A673 (cell line): ENCODE data around the gene STMN3. TPM values are rescaled to one million over a fixed set of nuclear protein-coding genes. Genes with fewer than 3 reads are reported as not detected.

ENCODE experiments used
- BruUV-seq: library from RNA; stranded (reverse); fragments of 400-500 nt; replicated peaks from 2 replicates; lab custom pipeline; 2021; lab: Mats Ljungman, UMichigan
- CTCF ChIA-PET: fragments of 300-600 bp; sonication (Branson Sonifier 250); formaldehyde crosslinking; loops from one replicate; lab custom pipeline; 2022; ENCODE audit warnings: antibody characterized with exemption; lab: Charles Lee
- POLR2A ChIA-PET: fragments of 300-600 bp; sonication (Branson Sonifier 250); formaldehyde crosslinking; loops from one replicate; lab custom pipeline; 2022; ENCODE audit warnings: antibody characterized with exemption; ENCODE audit not compliant: low non-redundant PET; lab: Charles Lee
- DNase-seq: peaks from one replicate; pipeline ENCODE4 v3.0.0-alpha.2; 2015; ENCODE audit warnings: low spot score
- H3K27ac ChIP-seq: fragments of 200-600 bp; sonication (generic); 2 replicates; pipeline ENCODE4 v1.5.1; 2016; ENCODE audit warnings: mixed run types, low read depth, mild to moderate bottlenecking, mixed read lengths, antibody characterized with exemption, low read length; ENCODE audit not compliant: poor library complexity, severe bottlenecking
- H3K27me3 ChIP-seq: fragments of 200-600 bp; sonication (generic); replicated peaks from 2 replicates; pipeline ENCODE4 v1.6.1; 2017; ENCODE audit warnings: mixed run types, low read depth, mild to moderate bottlenecking, mixed read lengths, antibody characterized with exemption, low read length; ENCODE audit not compliant: insufficient read depth, poor library complexity
- H3K36me3 ChIP-seq: fragments of 200-600 bp; sonication (generic); 2 replicates; pipeline ENCODE4 v1.6.1; 2016; ENCODE audit warnings: mixed run types, mild to moderate bottlenecking, mixed read lengths, antibody characterized with exemption, low read length; ENCODE audit not compliant: insufficient read depth, poor library complexity, severe bottlenecking
- H3K4me1 ChIP-seq: fragments of 200-600 bp; sonication (generic); 2 replicates; pipeline ENCODE4 v1.6.1; 2017; ENCODE audit warnings: mixed run types, mild to moderate bottlenecking, mixed read lengths, antibody characterized with exemption, low read length; ENCODE audit not compliant: insufficient read depth, poor library complexity, severe bottlenecking
- H3K4me3 ChIP-seq: fragments of 200-600 bp; sonication (generic); 2 replicates; pipeline ENCODE4 v1.5.1; 2016; ENCODE audit warnings: low read depth, mixed run types, mild to moderate bottlenecking, mixed read lengths, low read length; ENCODE audit not compliant: poor library complexity, severe bottlenecking
- H3K9me3 ChIP-seq: fragments of 200-600 bp; sonication (generic); 2 replicates; pipeline ENCODE4 v1.6.1; 2016; ENCODE audit warnings: mixed run types, low read depth, mild to moderate bottlenecking, mixed read lengths, antibody characterized with exemption, low read length; ENCODE audit not compliant: poor library complexity, severe bottlenecking
- EZH2 ChIP-seq: fragments of 200-600 bp; sonication (generic); IDR thresholded peaks from 2 replicates; pipeline ENCODE4 v1.6.1; 2017; ENCODE audit warnings: borderline replicate concordance, low read depth, mild to moderate bottlenecking, mixed read lengths, antibody characterized with exemption, low read length; ENCODE audit not compliant: poor library complexity, severe bottlenecking
- intact Hi-C: fragments of 100-400 bp; cut with micrococcal nuclease; formaldehyde crosslinking; loops from one replicate; pipeline ENCODE4 v1.10.0; 2022; ENCODE audit not compliant: unreplicated experiment
- total RNA-seq: library from RNA; stranded (reverse); gene quantifications from 2 replicates; pipeline ENCODE4 v1.2.3, GENCODE V29; 2021
- TF ChIP-seq, protein P1 (sequence below): fragments of 300-800, 200-600 bp; sonication (generic); conservative IDR thresholded peaks from 2 replicates; pipeline ENCODE4 v1.5.1; 2017; ENCODE audit warnings: low read depth, mild to moderate bottlenecking, antibody characterized with exemption, low read length, moderate library complexity, mixed read lengths

STMN3 gene
- total RNA-seq, 1 experiment from 2014 or later, result 115 TPM

DNA sequence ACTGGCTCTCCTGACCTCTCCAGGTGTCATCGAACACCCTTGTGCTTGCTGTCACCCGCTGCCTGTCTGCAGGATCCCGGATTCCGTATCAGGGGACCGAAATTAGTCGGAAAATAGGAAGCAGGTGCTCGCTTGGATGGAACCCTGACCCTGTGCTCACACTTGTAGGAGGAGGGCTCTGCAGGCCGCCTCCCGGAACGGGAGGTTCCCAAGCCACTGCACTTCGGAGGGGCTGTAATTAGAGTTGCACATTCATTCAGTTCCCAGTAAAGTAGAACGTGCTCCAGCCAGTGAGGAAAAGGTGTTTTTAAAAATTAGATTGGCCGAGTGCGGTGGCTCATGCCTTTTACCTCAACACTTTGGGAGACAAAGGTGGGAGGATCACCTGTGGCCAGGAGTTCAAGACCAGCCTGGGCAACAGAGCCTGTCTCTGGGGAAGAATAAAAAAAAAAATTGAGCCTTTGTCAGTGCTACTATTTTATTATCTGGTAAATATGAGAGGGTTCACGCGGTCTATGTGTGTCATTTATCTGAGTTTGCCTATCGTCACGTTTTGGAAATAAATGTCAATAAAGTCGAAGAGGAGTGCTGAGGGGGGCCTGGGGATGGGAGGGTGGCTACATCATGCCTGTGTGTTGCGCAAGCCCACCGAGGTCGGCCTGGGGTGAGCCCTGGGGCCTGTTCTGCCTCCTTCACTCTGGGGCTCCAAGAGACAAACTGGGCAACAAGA is 24.8 kb downstream of the STMN3 start:
- H3K4me1 ChIP-seq, result peaks cover 8% of the 10 kb centered on the region
- TF ChIP-seq, protein P1, sequence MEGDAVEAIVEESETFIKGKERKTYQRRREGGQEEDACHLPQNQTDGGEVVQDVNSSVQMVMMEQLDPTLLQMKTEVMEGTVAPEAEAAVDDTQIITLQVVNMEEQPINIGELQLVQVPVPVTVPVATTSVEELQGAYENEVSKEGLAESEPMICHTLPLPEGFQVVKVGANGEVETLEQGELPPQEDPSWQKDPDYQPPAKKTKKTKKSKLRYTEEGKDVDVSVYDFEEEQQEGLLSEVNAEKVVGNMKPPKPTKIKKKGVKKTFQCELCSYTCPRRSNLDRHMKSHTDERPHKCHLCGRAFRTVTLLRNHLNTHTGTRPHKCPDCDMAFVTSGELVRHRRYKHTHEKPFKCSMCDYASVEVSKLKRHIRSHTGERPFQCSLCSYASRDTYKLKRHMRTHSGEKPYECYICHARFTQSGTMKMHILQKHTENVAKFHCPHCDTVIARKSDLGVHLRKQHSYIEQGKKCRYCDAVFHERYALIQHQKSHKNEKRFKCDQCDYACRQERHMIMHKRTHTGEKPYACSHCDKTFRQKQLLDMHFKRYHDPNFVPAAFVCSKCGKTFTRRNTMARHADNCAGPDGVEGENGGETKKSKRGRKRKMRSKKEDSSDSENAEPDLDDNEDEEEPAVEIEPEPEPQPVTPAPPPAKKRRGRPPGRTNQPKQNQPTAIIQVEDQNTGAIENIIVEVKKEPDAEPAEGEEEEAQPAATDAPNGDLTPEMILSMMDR, result no peak
- no peak for TF ChIP-seq EZH2
- H3K9me3 ChIP-seq, result no peaks in the 10 kb centered on the region
- intact Hi-C loops, result no loop called here
- ChIA-PET CTCF (interaction anchor here (0.7 kb wide), 1 partner anchor 352 kb away, joined by 9 read pairs; no protein-coding TSS in a partner anchor), POLR2A (no interaction called here)
- DNase-seq, result peak; percentile 89
- H3K4me3 ChIP-seq, result peak overlapping the region; percentile 73
- H3K27ac ChIP-seq, result peak overlapping the region; percentile 88
- BruUV-seq, result TSS peak; percentile 75
- H3K27me3 ChIP-seq, result no peaks in the 10 kb centered on the region
- no peaks in the 10 kb centered on the region for H3K36me3 ChIP-seq

DNA sequence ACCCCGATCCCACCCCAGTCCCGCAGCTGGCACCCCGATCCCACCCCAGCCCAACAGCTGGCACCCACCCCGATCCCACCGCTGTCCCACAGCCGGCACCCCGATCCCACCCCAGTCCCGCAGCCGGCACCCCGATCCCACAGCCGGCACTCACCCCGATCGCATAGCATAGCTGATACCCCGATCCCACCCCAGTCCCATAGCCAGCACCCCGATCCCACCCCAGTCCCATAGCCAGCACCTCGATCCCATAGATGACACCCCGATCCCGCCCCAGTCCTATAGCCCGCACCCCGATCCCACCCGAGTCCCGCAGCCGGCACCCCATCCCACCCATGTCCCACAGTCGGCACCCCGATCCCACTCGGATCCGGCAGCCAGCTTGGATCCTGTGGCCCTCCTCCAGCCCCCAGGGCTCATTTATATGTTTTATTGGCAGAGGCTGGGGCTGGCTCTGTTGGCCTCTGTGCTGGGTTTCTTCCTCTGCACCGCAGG is 25.4 kb downstream of the STMN3 start:
- H3K4me1 ChIP-seq, result peaks cover 8% of the 10 kb centered on the region
- no peak for TF ChIP-seq EZH2
- TF ChIP-seq, protein P1, result no peak
- ChIA-PET CTCF (interaction anchor here (0.7 kb wide), 1 partner anchor 353 kb away, joined by 9 read pairs; no protein-coding TSS in a partner anchor), POLR2A (no interaction called here)
- no peaks in the 10 kb centered on the region for H3K36me3 ChIP-seq
- no peak for DNase-seq
- H3K9me3 ChIP-seq, result no peaks in the 10 kb centered on the region
- H3K27ac ChIP-seq, result peak overlapping the region; percentile 88
- BruUV-seq, result no TSS peak
- H3K4me3 ChIP-seq, result peak overlapping the region; percentile 73
- no peaks in the 10 kb centered on the region for H3K27me3 ChIP-seq
- intact Hi-C loops, result no loop called here

DNA sequence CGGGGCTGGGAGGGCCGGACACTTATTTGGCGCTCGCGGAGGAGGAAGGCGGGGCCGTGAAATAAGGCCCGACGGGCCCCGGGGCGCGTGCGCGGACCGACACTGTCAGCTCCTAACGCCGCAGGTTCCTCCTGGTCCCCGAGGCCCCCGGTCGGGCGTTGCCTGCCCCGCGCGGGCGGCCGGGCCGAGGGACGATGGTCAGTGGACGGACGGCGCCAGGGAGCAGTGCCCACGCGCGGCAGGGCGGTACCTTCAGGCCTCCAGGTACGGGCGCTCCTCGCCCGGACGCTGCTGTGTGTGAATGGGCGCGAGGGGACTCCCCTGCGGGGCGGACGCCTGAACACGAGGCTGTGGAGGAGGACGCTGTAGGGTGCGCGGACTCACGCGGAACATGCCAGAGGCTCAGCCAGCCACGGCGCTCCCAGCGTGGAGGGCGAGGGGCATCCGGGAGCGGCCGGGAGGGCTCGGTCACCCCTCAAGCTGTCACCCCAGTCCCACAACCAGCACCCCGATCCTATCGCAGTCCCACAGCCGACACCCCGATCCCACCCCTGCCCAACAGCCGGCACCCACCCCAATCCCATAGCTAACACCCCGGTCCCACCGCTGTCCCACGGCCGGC is 26.0 kb downstream of the STMN3 start:
- intact Hi-C loops, result no loop called here
- ChIA-PET POLR2A (no interaction called here), CTCF (interaction anchor here (0.6 kb wide), 1 partner anchor 51 kb away, joined by 6 read pairs; no protein-coding TSS in a partner anchor)
- Histone ChIP-seq H3K4me3 (peak overlapping the region; percentile 73), H3K9me3 (no peaks in the 10 kb centered on the region), H3K27me3 (no peaks in the 10 kb centered on the region), H3K27ac (peak overlapping the region; percentile 88), H3K4me1 (peaks cover 8% of the 10 kb centered on the region), H3K36me3 (no peaks in the 10 kb centered on the region)
- DNase-seq, result peak; percentile 96
- no peak for TF ChIP-seq EZH2
- TF ChIP-seq, protein P1, result no peak
- BruUV-seq, result no TSS peak
